Naive thymus-derived CD4-positive, alpha-beta T cell (primary cell): ENCODE results near the gene DOK3. TPM values are rescaled to one million over a fixed set of nuclear protein-coding genes. Genes with fewer than 3 reads are reported as not detected.
"Not testable (repeated sequence)": the region's sequence is repeated elsewhere in the genome, so short reads cannot be mapped to it uniquely, and the experiment has no call there.

Source experiments
- ATAC-seq: fragments of 150-1000 bp; cut with Tn5 transposase; 2 replicates; pipeline ENCODE4 v1.10.0; 2021; ENCODE audit warnings: mild to moderate bottlenecking, moderate library complexity
- CTCF ChIA-PET: fragments of 350-600 bp; sonication (Branson Sonifier 250); formaldehyde crosslinking; loops from one replicate; lab custom pipeline; 2021; ENCODE audit warnings: antibody characterized with exemption; lab: Charles Lee
- POLR2A ChIA-PET: fragments of 350-600 bp; sonication (Branson Sonifier 250); formaldehyde crosslinking; loops from one replicate; lab custom pipeline; 2021; ENCODE audit warnings: antibody characterized with exemption, inconsistent platforms; lab: Charles Lee
- DNase-seq, 9 donors: peaks; one replicate each; pipeline versions ENCODE4 v3.0.0 to v3.0.0-alpha.2; 2020 to 2022; ENCODE audit warnings: mixed read lengths in 1 of 9
- H3K27ac ChIP-seq: one replicate; pipeline ENCODE4 v1.7.0; 2013; ENCODE audit warnings: mild to moderate bottlenecking, low read depth, low read length, moderate library complexity
- H3K27me3 ChIP-seq, 2 donors: one replicate each; pipeline ENCODE4 v1.7.0; 2013; ENCODE audit warnings: low read length in 2 of 2, mild to moderate bottlenecking in 2 of 2, moderate library complexity in 2 of 2; ENCODE audit not compliant: control insufficient read depth in 2 of 2, insufficient read depth in 2 of 2
- H3K36me3 ChIP-seq, 3 experiments: 1 replicate in 2 of 3; 2 replicates in 1 of 3; pipeline ENCODE4 v1.7.0; 2013; ENCODE audit warnings: low read length in 3 of 3, mild to moderate bottlenecking in 3 of 3, moderate library complexity in 1 of 3; ENCODE audit not compliant: insufficient read depth in 3 of 3, control insufficient read depth in 2 of 3
- H3K4me1 ChIP-seq, 2 donors: one replicate each; pipeline ENCODE4 v1.7.0; 2013; ENCODE audit warnings: low read length in 2 of 2, mild to moderate bottlenecking in 2 of 2, moderate library complexity in 1 of 2; ENCODE audit not compliant: control insufficient read depth in 2 of 2, insufficient read depth in 2 of 2
- H3K4me3 ChIP-seq: 2 replicates; pipeline ENCODE4 v1.7.0; 2013; ENCODE audit warnings: mild to moderate bottlenecking, low read length
- H3K9me3 ChIP-seq, 3 experiments: 1 replicate in 2 of 3; 2 replicates in 1 of 3; pipeline ENCODE4 v1.7.0; 2013; ENCODE audit warnings: low read length in 3 of 3; ENCODE audit not compliant: control insufficient read depth in 2 of 3
- H3K27ac Mint-ChIP-seq, 9 donors: one replicate each; pipeline ENCODE4 v1.8.0; 2020 to 2022; ENCODE audit warnings: mixed read lengths in 9 of 9, mild to moderate bottlenecking in 8 of 9, moderate library complexity in 5 of 9, inconsistent platforms in 2 of 9
- H3K27me3 Mint-ChIP-seq, 5 donors: one replicate each; pipeline ENCODE4 v1.8.0; 2021 to 2022; ENCODE audit warnings: mixed read lengths in 5 of 5, mild to moderate bottlenecking in 1 of 5
- H3K36me3 Mint-ChIP-seq, 5 donors: one replicate each; pipeline ENCODE4 v1.8.0; 2020 to 2022; ENCODE audit warnings: mixed read lengths in 5 of 5, mild to moderate bottlenecking in 3 of 5, inconsistent platforms in 1 of 5
- H3K4me1 Mint-ChIP-seq, 7 donors: one replicate each; pipeline ENCODE4 v1.8.0; 2020 to 2022; ENCODE audit warnings: mixed read lengths in 7 of 7, mild to moderate bottlenecking in 3 of 7, inconsistent platforms in 1 of 7
- H3K4me3 Mint-ChIP-seq, 10 donors: one replicate each; pipeline ENCODE4 v1.8.0; 2020 to 2022; ENCODE audit warnings: mild to moderate bottlenecking in 10 of 10, mixed read lengths in 10 of 10, moderate library complexity in 6 of 10, inconsistent platforms in 2 of 10
- H3K9me3 Mint-ChIP-seq, 11 donors: one replicate each; pipeline ENCODE4 v1.8.0; 2020 to 2022; ENCODE audit warnings: mixed read lengths in 11 of 11, mild to moderate bottlenecking in 4 of 11, inconsistent platforms in 1 of 11, moderate library complexity in 1 of 11
- intact Hi-C, 2 donors: fragments of 100-400 bp; cut with micrococcal nuclease; formaldehyde crosslinking; loops; one replicate each; pipeline ENCODE4 v1.15.1; 2023
- polyA plus RNA-seq, 2 donors: library from polyadenylated mRNA; unstranded; fragments of 300-500 nt; fragmentation: Illumina TruSeq; gene quantifications; one replicate each; pipeline ENCODE4 v1.2.3, GENCODE V29; 2021
- total RNA-seq, 6 experiments: library from RNA in 5 of 6; stranded (reverse) in 5 of 6; gene quantifications; 1 replicate in 5 of 6; 2 replicates in 1 of 6; pipeline ENCODE4 v1.2.3 and lab custom pipeline; 2021 to 2026

DOK3 gene
- total and polyA plus RNA-seq, 7 experiments from 2014 or later = 0.09 to 67.1 (median 4.0) TPM

GRCh38 chr5:177538876-177539275 is 29.2 kb upstream of the DOK3 start:
- Histone ChIP-seq H3K9me3 (no peaks in the 10 kb centered on the region), H3K27ac (no peak overlapping the region), H3K4me3 (no peak overlapping the region), H3K36me3 (peaks cover 0 to 50% (median 9%) of the 10 kb centered on the region in 3 experiments), H3K4me1 (no peaks in the 10 kb centered on the region), H3K27me3 (no peaks in the 10 kb centered on the region)
- H3K27ac Mint-ChIP-seq = no peak overlapping the region
- intact Hi-C loops = no loop called here
- no peak for ATAC-seq
- H3K4me3 Mint-ChIP-seq = no peak overlapping the region
- peaks cover 0 to 29% (median 15%) of the 10 kb centered on the region in 5 donors for H3K36me3 Mint-ChIP-seq
- no peaks in the 10 kb centered on the region for H3K27me3 Mint-ChIP-seq
- no peak for DNase-seq
- no peaks in the 10 kb centered on the region for H3K9me3 Mint-ChIP-seq
- peaks cover 5 to 26% (median 12%) of the 10 kb centered on the region in 7 donors for H3K4me1 Mint-ChIP-seq
- CTCF ChIA-PET = interaction anchor here (0.6 kb wide), 2 partner anchors 22 to 221 kb away, joined by 3 to 4 read pairs; no protein-coding TSS in a partner anchor
- POLR2A ChIA-PET = no interaction called here

- Histone ChIP-seq H3K27me3 (no peaks in the 10 kb centered on the region), H3K27ac (no peak overlapping the region), H3K36me3 (peaks cover 0 to 61% (median 9%) of the 10 kb centered on the region in 3 experiments), H3K4me3 (no peak overlapping the region), H3K4me1 (no peaks in the 10 kb centered on the region), H3K9me3 (no peaks in the 10 kb centered on the region)
- Mint-ChIP-seq H3K4me1 (peaks cover 6 to 15% (median 9%) of the 10 kb centered on the region in 7 donors), H3K27me3 (no peaks in the 10 kb centered on the region), H3K36me3 (peaks cover 0 to 36% (median 17%) of the 10 kb centered on the region in 5 donors), H3K27ac (peak overlapping the region in 1 of 9 donors; percentile 6), H3K4me3 (no peak overlapping the region), H3K9me3 (no peaks in the 10 kb centered on the region)
- POLR2A ChIA-PET = no interaction called here
- ATAC-seq (no peak), DNase-seq (no peak)
- intact Hi-C loops = no loop called here
- CTCF ChIA-PET = interaction anchor here (0.6 to 1.1 kb wide), 2 partner anchors 23 to 35 kb away, joined by 3 read pairs; no protein-coding TSS in a partner anchor
Observed at GRCh38 chr5:177537389-177538361, 28.0 kb upstream of the DOK3 start.

DNA sequence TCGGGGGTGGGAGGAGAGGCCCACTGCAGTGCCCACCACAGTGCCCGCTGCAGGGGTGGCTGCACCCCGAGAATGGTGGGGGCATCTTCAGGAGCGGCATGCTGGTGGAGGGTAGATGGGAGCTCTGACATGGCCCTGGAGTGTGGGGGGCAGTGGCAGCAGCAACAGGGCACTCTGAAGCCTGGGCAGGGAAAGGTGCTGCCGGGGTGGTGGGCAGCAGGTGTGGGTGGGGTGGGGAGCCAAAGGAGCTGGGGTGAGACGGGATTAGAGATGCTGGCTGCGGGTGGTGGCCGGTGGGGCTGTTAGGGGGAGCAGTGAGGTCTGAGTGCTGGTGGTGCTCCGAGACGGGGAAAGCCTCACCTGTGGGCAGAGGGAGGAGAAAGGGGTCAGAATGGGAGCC is 26.8 kb upstream of the DOK3 start:
- POLR2A ChIA-PET = no interaction called here
- Mint-ChIP-seq H3K4me3 (no peak overlapping the region), H3K36me3 (peaks cover 0 to 36% (median 13%) of the 10 kb centered on the region in 5 donors), H3K27me3 (no peaks in the 10 kb centered on the region), H3K9me3 (no peaks in the 10 kb centered on the region), H3K4me1 (peaks cover 0 to 11% (median 4%) of the 10 kb centered on the region in 7 donors), H3K27ac (peak overlapping the region in 1 of 9 donors; percentile 56)
- H3K36me3 ChIP-seq = peaks cover 0 to 69% (median 6%) of the 10 kb centered on the region in 3 experiments
- ATAC-seq (no peak), DNase-seq (no peak)
- no peak overlapping the region for H3K4me3 ChIP-seq
- no peak overlapping the region for H3K27ac ChIP-seq
- no peaks in the 10 kb centered on the region for H3K9me3 ChIP-seq
- no peaks in the 10 kb centered on the region for H3K4me1 ChIP-seq
- intact Hi-C loops = no loop called here
- H3K27me3 ChIP-seq = no peaks in the 10 kb centered on the region
- CTCF ChIA-PET = interaction anchor here (0.7 kb wide), 1 partner anchor 525 kb away, joined by 3 read pairs; no protein-coding TSS in a partner anchor

DNA sequence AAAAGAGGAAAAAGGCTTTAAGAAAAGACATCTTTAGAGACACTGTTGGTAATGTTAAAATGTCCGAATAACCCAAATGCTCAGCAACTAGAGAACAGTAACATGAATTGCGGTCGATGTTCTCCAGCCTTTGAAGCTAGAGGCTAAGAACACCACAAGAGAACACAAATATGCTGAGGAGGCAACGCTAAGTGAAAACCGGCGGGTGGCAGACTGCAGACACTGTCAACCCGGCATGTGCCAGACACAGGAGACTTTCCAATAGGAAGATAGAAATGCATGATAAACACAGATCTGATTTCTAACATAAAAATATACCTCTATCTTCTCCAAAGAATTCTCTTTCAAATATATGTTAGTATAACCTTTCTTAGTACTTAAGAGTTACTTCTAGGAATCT is 25.5 kb upstream of the DOK3 start:
- Mint-ChIP-seq H3K27me3 (no peaks in the 10 kb centered on the region), H3K36me3 (peaks cover 0 to 43% (median 13%) of the 10 kb centered on the region in 5 donors), H3K4me1 (peaks cover 0 to 8% (median 2%) of the 10 kb centered on the region in 7 donors), H3K27ac (peak overlapping the region in 2 of 9 donors; percentile 13 to 57), H3K9me3 (peaks cover 0 to 2% (median 0%) of the 10 kb centered on the region in 11 donors), H3K4me3 (no peak overlapping the region)
- intact Hi-C loops = no loop called here
- H3K36me3 ChIP-seq = peaks cover 0 to 82% (median 6%) of the 10 kb centered on the region in 3 experiments
- H3K9me3 ChIP-seq = no peaks in the 10 kb centered on the region
- ATAC-seq (no peak), DNase-seq (no peak)
- H3K4me3 ChIP-seq = no peak overlapping the region
- CTCF ChIA-PET = no interaction called here
- H3K4me1 ChIP-seq = no peaks in the 10 kb centered on the region
- H3K27me3 ChIP-seq = no peaks in the 10 kb centered on the region
- H3K27ac ChIP-seq = no peak overlapping the region
- POLR2A ChIA-PET = no interaction called here

- H3K27ac Mint-ChIP-seq, CTCF ChIA-PET, H3K27me3 ChIP-seq, H3K9me3 Mint-ChIP-seq, intact Hi-C loops, H3K27ac ChIP-seq, H3K9me3 ChIP-seq, H3K4me1 Mint-ChIP-seq, H3K4me3 ChIP-seq, H3K4me3 Mint-ChIP-seq, ATAC-seq, DNase-seq, H3K27me3 Mint-ChIP-seq, H3K4me1 ChIP-seq: not testable (repeated sequence)
- H3K36me3 Mint-ChIP-seq = peaks cover 0 to 43% (median 14%) of the 10 kb centered on the region in 5 donors
- peaks cover 0 to 89% (median 11%) of the 10 kb centered on the region in 3 experiments for H3K36me3 ChIP-seq
- POLR2A ChIA-PET = interaction anchor here (0.7 to 0.9 kb wide), 2 partner anchors 16 to 19 kb away, joined by 4 to 7 read pairs; no protein-coding TSS in a partner anchor
Observed at GRCh38 chr5:177534433-177534832, 24.8 kb upstream of the DOK3 start.

- peaks cover 0 to 90% (median 10%) of the 10 kb centered on the region in 3 experiments for H3K36me3 ChIP-seq
- peak overlapping the region in 2 of 9 donors; percentile 42 to 66 for H3K27ac Mint-ChIP-seq
Observed at GRCh38 chr5:177531209-177531940, 21.7 kb upstream of the DOK3 start.

More at GRCh38 chr5:177531209-177531940, 21.7 kb upstream of the DOK3 start:
- H3K9me3 ChIP-seq = no peaks in the 10 kb centered on the region
- H3K27ac ChIP-seq = no peak overlapping the region
- no peak for ATAC-seq
- Mint-ChIP-seq H3K36me3 (peaks cover 0 to 28% (median 13%) of the 10 kb centered on the region in 5 donors), H3K4me1 (peaks cover 0 to 8% (median 2%) of the 10 kb centered on the region in 7 donors), H3K9me3 (peaks cover 0 to 2% (median 0%) of the 10 kb centered on the region in 11 donors), H3K4me3 (no peak overlapping the region), H3K27me3 (no peaks in the 10 kb centered on the region)
- no peak overlapping the region for H3K4me3 ChIP-seq
- ChIA-PET CTCF (no interaction called here), POLR2A (interaction anchor here (0.5 to 1.0 kb wide), 3 partner anchors 10 to 41 kb away, joined by 3 to 4 read pairs (median 3); no protein-coding TSS in a partner anchor)
- intact Hi-C loops = no loop called here
- DNase-seq = no peak
- H3K27me3 ChIP-seq = no peaks in the 10 kb centered on the region
- H3K4me1 ChIP-seq = no peaks in the 10 kb centered on the region
